Adrenal gland (tissue), 5 donors: Measurements from ENCODE around the gene RABGAP1.

ENCODE experiments used
- POLR2A ChIP-seq, 2 donors: fragments of 450-650 bp; IDR thresholded peaks; one replicate each; pipeline ENCODE4 v1.6.1; 2017; ENCODE audit warnings: antibody characterized with exemption in 2 of 2, mild to moderate bottlenecking in 2 of 2, moderate library complexity in 1 of 2
- TF ChIP-seq, protein P1 (sequence below), 6 experiments: fragments of 450-650 bp in 4 of 6; fragments of 200-600 bp in 2 of 6; sonication (generic) in 1 of 6; IDR thresholded peaks; 1 replicate in 5 of 6; 2 replicates in 1 of 6; pipeline versions ENCODE4 v1.5.1 to v1.8.0; 2016 to 2021; ENCODE audit warnings: antibody characterized with exemption in 6 of 6, mild to moderate bottlenecking in 2 of 6, moderate library complexity in 1 of 6
- donor health status: DM: no; HTN: no; CAD: no.

- TF ChIP-seq, protein P1, sequence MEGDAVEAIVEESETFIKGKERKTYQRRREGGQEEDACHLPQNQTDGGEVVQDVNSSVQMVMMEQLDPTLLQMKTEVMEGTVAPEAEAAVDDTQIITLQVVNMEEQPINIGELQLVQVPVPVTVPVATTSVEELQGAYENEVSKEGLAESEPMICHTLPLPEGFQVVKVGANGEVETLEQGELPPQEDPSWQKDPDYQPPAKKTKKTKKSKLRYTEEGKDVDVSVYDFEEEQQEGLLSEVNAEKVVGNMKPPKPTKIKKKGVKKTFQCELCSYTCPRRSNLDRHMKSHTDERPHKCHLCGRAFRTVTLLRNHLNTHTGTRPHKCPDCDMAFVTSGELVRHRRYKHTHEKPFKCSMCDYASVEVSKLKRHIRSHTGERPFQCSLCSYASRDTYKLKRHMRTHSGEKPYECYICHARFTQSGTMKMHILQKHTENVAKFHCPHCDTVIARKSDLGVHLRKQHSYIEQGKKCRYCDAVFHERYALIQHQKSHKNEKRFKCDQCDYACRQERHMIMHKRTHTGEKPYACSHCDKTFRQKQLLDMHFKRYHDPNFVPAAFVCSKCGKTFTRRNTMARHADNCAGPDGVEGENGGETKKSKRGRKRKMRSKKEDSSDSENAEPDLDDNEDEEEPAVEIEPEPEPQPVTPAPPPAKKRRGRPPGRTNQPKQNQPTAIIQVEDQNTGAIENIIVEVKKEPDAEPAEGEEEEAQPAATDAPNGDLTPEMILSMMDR (IDR thresholded peaks at IDR 0.05): no peak
- no peak for TF ChIP-seq POLR2A (IDR thresholded peaks at IDR 0.05)
Measured at GRCh38 chr9:123108976-123109375, 168.2 kb downstream of the RABGAP1 start.
